Subcutaneous abdominal adipose tissue (tissue), 5 donors: ENCODE data around the gene DHFR.
"Not testable (repeated sequence)": the region's sequence is repeated elsewhere in the genome, so short reads cannot be mapped to it uniquely, and the experiment has no call there.

Experiments
- H3K27ac ChIP-seq: one replicate; pipeline ENCODE4 v1.7.0; 2013; ENCODE audit warnings: low read depth, mild to moderate bottlenecking, inconsistent platforms, low read length, moderate library complexity
- H3K27me3 ChIP-seq, 5 donors: one replicate each; pipeline ENCODE4 v1.7.0; 2013; ENCODE audit warnings: low read length in 5 of 5, inconsistent platforms in 1 of 5; ENCODE audit not compliant: control insufficient read depth in 5 of 5, insufficient read depth in 4 of 5
- H3K36me3 ChIP-seq, 5 donors: one replicate each; pipeline ENCODE4 v1.7.0; 2013; ENCODE audit warnings: low read length in 5 of 5; ENCODE audit not compliant: control insufficient read depth in 5 of 5, insufficient read depth in 5 of 5
- H3K4me1 ChIP-seq, 5 donors: one replicate each; pipeline ENCODE4 v1.7.0; 2013; ENCODE audit warnings: low read length in 5 of 5, mild to moderate bottlenecking in 3 of 5, moderate library complexity in 1 of 5; ENCODE audit not compliant: control insufficient read depth in 5 of 5, insufficient read depth in 5 of 5
- H3K4me3 ChIP-seq, 5 donors: one replicate each; pipeline ENCODE4 v1.7.0; 2013; ENCODE audit warnings: low read length in 5 of 5, low read depth in 1 of 5
- H3K9ac ChIP-seq, 5 donors: one replicate each; pipeline ENCODE4 v1.7.0; 2013; ENCODE audit warnings: low read length in 5 of 5, mild to moderate bottlenecking in 4 of 5, moderate library complexity in 3 of 5
- H3K9me3 ChIP-seq, 5 donors: one replicate each; pipeline ENCODE4 v1.7.0; 2013; ENCODE audit warnings: low read length in 5 of 5; ENCODE audit not compliant: control insufficient read depth in 5 of 5
- donor health status: healthy.
- donor health status: healthy.
- donor health status: healthy.
- donor health status: healthy.
- donor health status: healthy.

The DHFR gene

DNA sequence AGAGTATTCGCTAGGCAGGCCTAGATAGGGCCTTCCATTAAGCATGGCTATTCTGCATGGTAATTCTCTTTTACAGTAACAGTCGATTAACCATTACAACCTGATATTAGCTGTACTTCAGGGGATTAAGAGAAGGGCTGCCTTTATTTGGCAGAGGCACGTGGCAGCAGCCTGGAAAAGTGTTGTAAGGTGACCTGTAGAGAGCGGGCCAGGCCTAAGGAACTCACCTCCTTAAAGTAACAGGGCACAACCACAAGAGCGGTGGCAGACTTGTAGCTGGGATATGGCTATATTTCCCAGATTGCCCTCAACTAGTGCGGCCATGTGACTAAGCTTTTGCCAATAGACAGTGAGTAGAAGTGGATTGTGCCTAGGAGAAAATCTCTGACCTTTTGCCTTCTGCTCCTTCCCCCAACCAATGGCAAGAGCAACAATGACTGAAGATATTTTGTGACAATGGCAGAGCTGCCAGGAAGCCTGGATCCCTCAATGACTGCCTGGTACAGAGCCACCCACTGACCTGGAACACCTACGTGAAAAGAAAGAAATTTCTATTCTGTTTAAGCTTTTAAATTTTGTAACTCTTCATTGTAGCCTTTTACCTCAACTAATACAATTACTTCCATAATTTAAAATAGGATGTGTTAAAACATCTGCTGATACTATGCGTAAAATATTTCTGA is 65.8 kb downstream of the DHFR start:
- no peak overlapping the region for H3K27ac ChIP-seq
- H3K9me3 ChIP-seq = no peaks in the 10 kb centered on the region
- H3K4me3 ChIP-seq = no peak overlapping the region
- H3K9ac ChIP-seq = no peak overlapping the region
- H3K36me3 ChIP-seq = no peaks in the 10 kb centered on the region
- peaks cover 0 to 5% (median 0%) of the 10 kb centered on the region in 5 donors for H3K27me3 ChIP-seq
- H3K4me1 ChIP-seq = no peaks in the 10 kb centered on the region

GRCh38 chr5:80584770-80585169 is 70.0 kb downstream of the DHFR start:
- peaks cover 0 to 5% (median 0%) of the 10 kb centered on the region in 5 donors for H3K27me3 ChIP-seq
- H3K9me3 ChIP-seq = no peaks in the 10 kb centered on the region
- H3K4me3 ChIP-seq = no peak overlapping the region
- H3K27ac ChIP-seq = no peak overlapping the region
- H3K9ac ChIP-seq = no peak overlapping the region
- H3K36me3 ChIP-seq = no peaks in the 10 kb centered on the region
- no peaks in the 10 kb centered on the region for H3K4me1 ChIP-seq

GRCh38 chr5:80580291-80580690 is 74.5 kb downstream of the DHFR start:
- not testable (repeated sequence) for H3K4me3 ChIP-seq, H3K9me3 ChIP-seq, H3K27ac ChIP-seq, H3K9ac ChIP-seq, H3K36me3 ChIP-seq, H3K27me3 ChIP-seq, H3K4me1 ChIP-seq

GRCh38 chr5:80579050-80579449 is 75.7 kb downstream of the DHFR start:
- Histone ChIP-seq H3K27ac (no peak overlapping the region), H3K9me3 (no peaks in the 10 kb centered on the region), H3K4me3 (no peak overlapping the region), H3K9ac (no peak overlapping the region), H3K27me3 (no peaks in the 10 kb centered on the region), H3K4me1 (no peaks in the 10 kb centered on the region), H3K36me3 (no peaks in the 10 kb centered on the region)

DNA sequence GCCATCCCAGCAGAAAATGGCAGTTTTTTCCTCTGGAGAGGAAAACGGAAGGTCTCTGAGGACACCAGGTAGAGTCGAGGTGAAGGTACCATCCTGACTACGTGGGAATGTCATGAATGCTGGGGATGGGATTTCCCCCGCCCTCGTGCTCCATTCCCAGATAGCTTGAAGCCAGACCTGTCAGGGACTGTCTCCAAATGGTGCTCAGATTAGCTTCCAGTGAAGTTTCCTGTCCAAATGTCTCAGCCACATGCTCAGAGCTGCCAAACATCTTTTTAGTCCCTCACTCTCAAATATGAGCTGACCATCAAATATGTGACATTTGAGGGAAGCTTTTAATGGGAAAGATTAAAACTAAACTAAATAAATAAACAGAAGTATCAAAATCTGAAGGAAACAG is 77.1 kb downstream of the DHFR start:
- Histone ChIP-seq H3K27me3 (peaks cover 0 to 10% (median 4%) of the 10 kb centered on the region in 5 donors), H3K4me3 (no peak overlapping the region), H3K36me3 (no peaks in the 10 kb centered on the region), H3K9ac (no peak overlapping the region), H3K9me3 (peaks cover 0 to 3% (median 0%) of the 10 kb centered on the region in 5 donors), H3K4me1 (no peaks in the 10 kb centered on the region), H3K27ac (no peak overlapping the region)

DNA sequence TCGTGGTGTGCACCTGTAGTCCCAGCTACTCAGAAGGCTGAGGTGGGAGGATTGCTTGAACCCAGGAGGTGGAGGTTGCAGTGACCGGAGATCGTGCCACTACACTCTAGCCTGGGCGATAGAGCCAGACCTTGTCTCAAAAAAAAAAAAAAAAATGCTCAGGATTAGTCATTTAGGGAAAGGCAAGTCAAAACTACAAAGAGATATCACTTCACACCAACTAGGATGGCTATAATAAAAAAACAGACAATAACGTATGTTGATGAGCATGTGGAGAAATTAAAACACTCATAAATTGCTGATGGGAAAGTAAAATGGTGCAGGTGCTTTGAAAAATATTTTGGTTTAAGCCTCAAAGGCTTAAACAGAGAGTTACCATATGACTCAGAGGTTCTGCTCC is 78.4 kb downstream of the DHFR start:
- peaks cover 0 to 5% (median 3%) of the 10 kb centered on the region in 5 donors for H3K9me3 ChIP-seq
- no peaks in the 10 kb centered on the region for H3K36me3 ChIP-seq
- peaks cover 4 to 22% (median 6%) of the 10 kb centered on the region in 5 donors for H3K27me3 ChIP-seq
- H3K4me3 ChIP-seq = no peak overlapping the region
- no peak overlapping the region for H3K27ac ChIP-seq
- H3K9ac ChIP-seq = no peak overlapping the region
- no peaks in the 10 kb centered on the region for H3K4me1 ChIP-seq
